T47D (cell line): ENCODE measurements around the gene LHFPL5.

Source experiments
- DNase-seq, 2 experiments: peaks; one replicate each; pipeline versions ENCODE4 v3.0.0 to v3.0.0-alpha.2; 2011 to 2012; ENCODE audit warnings: low read depth in 1 of 2, low spot score in 1 of 2
- JUND ChIP-seq: IDR thresholded peaks from 2 replicates; pipeline ENCODE4 v1.6.1; 2012; ENCODE audit warnings: low read depth
- in situ Hi-C: cut with HindIII; loops from 2 replicates; pipeline ENCODE4 v1.10.0; 2016; ENCODE audit warnings: low sequenced_read_pairs, low pct_unique_long_range_greater_than_20kb

LHFPL5 gene

DNA sequence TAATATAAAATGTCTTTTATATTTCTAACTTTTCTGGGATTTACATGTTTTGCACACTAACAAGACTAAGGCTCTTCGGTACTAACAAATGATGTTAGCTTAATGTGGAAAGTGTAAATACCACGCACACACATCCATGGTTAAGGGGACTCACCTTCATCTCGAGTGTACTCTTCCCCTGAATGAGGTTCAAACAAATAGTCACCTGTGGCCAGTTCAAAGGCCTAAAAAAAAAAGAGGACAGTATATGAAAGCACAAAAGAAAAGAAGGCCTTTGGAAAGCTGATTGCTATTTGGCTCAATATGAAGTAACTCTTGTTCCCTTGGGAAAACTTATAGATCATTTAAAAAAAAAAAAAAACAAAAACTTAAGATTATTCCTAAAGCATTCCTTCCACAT lies 37.2 kb downstream of the LHFPL5 start:
- in situ Hi-C loops = no loop called here
- TF ChIP-seq JUND = no peak
- DNase-seq = no peak

DNA sequence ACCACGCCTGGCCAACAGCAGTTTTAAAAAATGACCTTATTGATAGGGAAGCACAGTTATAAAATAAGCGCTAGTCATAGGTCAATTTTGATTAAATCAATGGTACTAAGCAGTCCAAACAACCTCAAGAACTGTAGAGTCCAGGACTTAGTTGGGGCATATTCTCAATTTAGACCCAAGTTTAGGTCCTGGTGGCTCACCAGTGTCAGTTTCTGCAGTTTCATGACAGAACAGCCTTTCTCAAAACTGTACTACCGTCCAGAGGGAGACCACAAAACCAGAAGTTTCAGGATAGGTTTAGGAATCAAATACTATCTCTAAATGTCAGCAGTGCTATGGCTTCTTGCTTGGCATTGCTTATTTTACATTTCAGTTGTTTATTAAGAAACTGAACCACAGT lies 39.1 kb downstream of the LHFPL5 start:
- in situ Hi-C loops = no loop called here
- TF ChIP-seq JUND = no peak
- no peak for DNase-seq

DNA sequence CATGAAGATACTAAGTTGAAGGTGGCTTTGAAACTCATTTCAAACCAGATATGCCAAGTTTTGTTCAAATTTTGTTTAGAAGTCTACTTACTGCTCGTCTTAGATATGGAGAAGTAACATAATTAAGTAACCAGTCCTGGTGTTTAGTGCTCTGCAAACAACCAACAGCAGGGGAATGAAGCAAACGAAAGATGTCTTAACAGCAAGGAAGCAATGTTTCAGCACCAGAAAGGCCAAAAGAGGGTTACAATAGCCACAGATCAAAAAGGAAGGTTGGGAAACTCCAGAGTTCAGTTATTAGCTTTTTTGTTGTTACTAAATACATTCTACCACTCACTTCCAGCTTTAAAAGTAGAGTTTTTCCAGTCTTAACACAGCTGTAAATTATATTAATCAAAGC lies 45.1 kb downstream of the LHFPL5 start:
- no peak for TF ChIP-seq JUND
- in situ Hi-C loops = no loop called here
- DNase-seq = no peak

DNA sequence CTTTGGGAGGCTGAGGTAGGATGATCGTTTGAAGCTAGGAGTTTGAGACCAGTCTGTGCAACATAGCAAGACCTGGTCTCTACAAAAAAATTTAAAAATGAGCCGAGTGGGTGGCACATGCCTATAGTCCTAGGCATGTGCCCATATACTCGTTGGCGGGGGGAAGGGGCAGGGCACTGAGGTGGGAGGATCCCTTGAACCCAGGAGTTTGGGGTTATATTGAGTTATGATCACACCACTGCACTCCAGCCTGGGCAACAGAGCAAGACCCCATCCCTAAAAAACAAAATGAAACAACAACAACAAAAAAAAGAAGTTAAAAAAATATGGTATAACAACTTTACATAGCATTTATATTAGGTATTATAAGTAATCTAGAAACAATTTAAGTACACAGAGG lies 47.8 kb downstream of the LHFPL5 start:
- in situ Hi-C loops = no loop called here
- no peak for DNase-seq
- no peak for TF ChIP-seq JUND

- in situ Hi-C loops = no loop called here
- DNase-seq = no peak
- TF ChIP-seq JUND = no peak
Observed at GRCh38 chr6:35856250-35856649, 51.1 kb downstream of the LHFPL5 start.

DNA sequence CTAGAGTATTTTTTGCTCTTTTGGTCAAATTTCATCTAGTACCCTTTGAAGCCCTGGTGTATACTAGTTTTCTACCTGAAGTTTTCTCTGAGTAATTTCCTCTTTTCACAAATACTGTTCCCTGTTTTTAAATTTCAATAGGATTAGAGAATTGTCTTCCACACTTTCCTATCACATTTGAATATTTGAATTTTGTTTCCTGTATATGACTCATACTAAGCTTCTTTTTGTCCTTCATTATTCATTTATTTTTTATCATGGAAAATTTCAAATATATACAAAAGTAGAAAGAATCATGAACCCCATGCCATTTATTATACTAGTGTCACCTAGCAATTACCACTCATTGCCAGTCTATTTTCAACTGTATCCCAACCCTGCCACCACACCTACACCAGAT lies 52.7 kb downstream of the LHFPL5 start:
- in situ Hi-C loops = no loop called here
- TF ChIP-seq JUND = no peak
- no peak for DNase-seq

GRCh38 chr6:35859367-35859766 lies 54.2 kb downstream of the LHFPL5 start:
- in situ Hi-C loops = no loop called here
- TF ChIP-seq JUND = no peak
- no peak for DNase-seq
